SK-N-SH treated with all-trans-retinoic acid at 6 μM for 48 hours (cell line): ENCODE measurements around the gene TSKU.
A peak's percentile ranks its signal among the peaks of the same experiment; 100 is the strongest.

Experiments
- ATAC-seq: fragments of 200-7000 bp; cut with Tn5 transposase; 3 replicates; pipeline ENCODE4 v1.9.1; 2020; ENCODE audit warnings: mild to moderate bottlenecking, moderate library complexity
- BACH2 ChIP-seq: fragments of 250-450 bp; sonication (Bioruptor Pico); IDR thresholded peaks from 2 replicates; pipeline ENCODE4 v1.9.0; 2021; ENCODE audit warnings: mild to moderate bottlenecking, borderline replicate concordance
- CSDC2 ChIP-seq: fragments of 250-450 bp; sonication (Bioruptor Pico); IDR thresholded peaks from 2 replicates; pipeline ENCODE4 v1.5.0; 2020; ENCODE audit warnings: mild to moderate bottlenecking, moderate library complexity
- GLIS3 ChIP-seq: fragments of 250-450 bp; sonication (Bioruptor Pico); IDR thresholded peaks from 2 replicates; pipeline ENCODE4 v1.5.0; 2020; ENCODE audit warnings: mild to moderate bottlenecking, moderate library complexity
- ISL1 ChIP-seq: fragments of 250-450 bp; sonication (Bioruptor Pico); IDR thresholded peaks from 2 replicates; pipeline ENCODE4 v2.1.2; 2022; ENCODE audit warnings: mild to moderate bottlenecking, moderate library complexity
- OSR1 ChIP-seq: fragments of 250-450 bp; sonication (Bioruptor Pico); IDR thresholded peaks from 2 replicates; pipeline ENCODE4 v1.8.0; 2022; ENCODE audit warnings: moderate library complexity, mild to moderate bottlenecking, inconsistent platforms
- RARB ChIP-seq: fragments of 250-450 bp; sonication (Bioruptor Pico); IDR thresholded peaks from 2 replicates; pipeline ENCODE4 v1.8.0; 2021; ENCODE audit warnings: mild to moderate bottlenecking, moderate library complexity
- SNAI2 ChIP-seq: fragments of 250-450 bp; sonication (Bioruptor Pico); IDR thresholded peaks from 2 replicates; pipeline ENCODE4 v1.5.0; 2020; ENCODE audit warnings: mild to moderate bottlenecking, moderate library complexity
- TOX ChIP-seq: fragments of 250-450 bp; sonication (Bioruptor Pico); IDR thresholded peaks from 2 replicates; pipeline ENCODE4 v1.8.0; 2021; ENCODE audit warnings: mild to moderate bottlenecking, moderate library complexity, borderline replicate concordance
- ZC3H10 ChIP-seq: fragments of 250-450 bp; sonication (Bioruptor Pico); IDR thresholded peaks from 2 replicates; pipeline ENCODE4 v1.5.1; 2021; ENCODE audit warnings: mild to moderate bottlenecking, moderate library complexity
- ZFP3 ChIP-seq: fragments of 250-450 bp; sonication (Bioruptor Pico); IDR thresholded peaks from 2 replicates; pipeline ENCODE4 v1.5.0; 2020; ENCODE audit warnings: mild to moderate bottlenecking, moderate library complexity
- ZFP30 ChIP-seq: fragments of 450-650 bp; formaldehyde crosslinking; IDR thresholded peaks from 2 replicates; pipeline ENCODE4 v1.5.0; 2022; ENCODE audit warnings: mild to moderate bottlenecking, moderate library complexity
- ZNF565 ChIP-seq: fragments of 450-650 bp; formaldehyde crosslinking; conservative IDR thresholded peaks from 2 replicates; pipeline ENCODE4 v1.5.0; 2020; ENCODE audit warnings: low read depth, mild to moderate bottlenecking, moderate library complexity
- ZNF70 ChIP-seq: fragments of 450-650 bp; formaldehyde crosslinking; IDR thresholded peaks from 2 replicates; pipeline ENCODE4 v1.5.0; 2020; ENCODE audit warnings: mild to moderate bottlenecking, moderate library complexity
- TF ChIP-seq, protein P1 (sequence below): fragments of 250-450 bp; sonication (Bioruptor Pico); IDR thresholded peaks from 2 replicates; pipeline ENCODE4 v1.5.1; 2021; ENCODE audit warnings: mild to moderate bottlenecking, moderate library complexity
- TF ChIP-seq, protein P2 (sequence below): fragments of 250-450 bp; sonication (Bioruptor Pico); IDR thresholded peaks from 2 replicates; pipeline ENCODE4 v1.8.0; 2020; ENCODE audit warnings: mild to moderate bottlenecking, moderate library complexity, borderline replicate concordance
- TF ChIP-seq, protein P3 (sequence below): fragments of 250-450 bp; sonication (Bioruptor Pico); IDR thresholded peaks from 2 replicates; pipeline ENCODE4 v1.5.1; 2020; ENCODE audit warnings: low read depth, mild to moderate bottlenecking, moderate library complexity
- TF ChIP-seq, protein P4 (sequence below): fragments of 250-450 bp; sonication (Bioruptor Pico); IDR thresholded peaks from 2 replicates; pipeline ENCODE4 v1.8.0; 2021; ENCODE audit warnings: low read depth, mild to moderate bottlenecking, moderate library complexity, borderline replicate concordance

Gene TSKU

DNA sequence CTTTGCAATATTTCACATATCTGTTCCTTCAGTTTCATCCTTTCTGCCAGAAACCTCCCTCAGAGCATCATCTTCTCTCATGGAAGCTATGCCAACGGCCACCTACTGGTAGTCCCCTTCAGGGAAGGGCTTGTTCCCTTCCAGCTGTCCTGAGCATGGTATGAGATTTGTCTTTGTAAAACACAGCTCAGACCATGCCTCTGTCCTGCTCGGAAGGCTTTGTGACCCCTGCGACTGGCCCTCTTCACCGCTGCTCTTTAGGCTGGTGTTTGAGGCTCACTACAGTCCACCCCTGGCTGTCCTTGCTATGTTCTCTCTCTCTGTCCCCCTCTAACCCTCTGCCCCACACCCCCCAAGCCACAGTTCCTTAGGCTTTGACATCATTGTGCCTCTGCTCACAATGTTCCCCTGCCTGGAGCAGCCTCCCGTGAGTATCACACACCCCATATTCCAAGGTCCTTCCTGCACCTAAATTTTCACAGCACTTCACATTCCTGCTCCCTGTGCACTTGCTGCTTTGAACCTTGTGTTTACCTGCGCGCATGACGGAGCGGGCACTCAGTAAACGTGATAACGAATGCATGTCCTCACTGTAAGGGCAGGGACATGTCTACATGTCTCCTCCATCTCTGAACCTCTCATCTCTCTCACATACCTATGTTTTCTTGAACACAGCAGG lies 53.6 kb downstream of the TSKU start:
- ATAC-seq: peak; percentile 52; the same call in 2 of the 3 replicates
- TF ChIP-seq, protein P1, sequence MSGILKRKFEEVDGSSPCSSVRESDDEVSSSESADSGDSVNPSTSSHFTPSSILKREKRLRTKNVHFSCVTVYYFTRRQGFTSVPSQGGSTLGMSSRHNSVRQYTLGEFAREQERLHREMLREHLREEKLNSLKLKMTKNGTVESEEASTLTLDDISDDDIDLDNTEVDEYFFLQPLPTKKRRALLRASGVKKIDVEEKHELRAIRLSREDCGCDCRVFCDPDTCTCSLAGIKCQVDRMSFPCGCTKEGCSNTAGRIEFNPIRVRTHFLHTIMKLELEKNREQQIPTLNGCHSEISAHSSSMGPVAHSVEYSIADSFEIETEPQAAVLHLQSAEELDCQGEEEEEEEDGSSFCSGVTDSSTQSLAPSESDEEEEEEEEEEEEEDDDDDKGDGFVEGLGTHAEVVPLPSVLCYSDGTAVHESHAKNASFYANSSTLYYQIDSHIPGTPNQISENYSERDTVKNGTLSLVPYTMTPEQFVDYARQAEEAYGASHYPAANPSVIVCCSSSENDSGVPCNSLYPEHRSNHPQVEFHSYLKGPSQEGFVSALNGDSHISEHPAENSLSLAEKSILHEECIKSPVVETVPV (CRISPR knock-in tag): no peak
- no peak for TF ChIP-seq TOX (CRISPR knock-in tag)
- TF ChIP-seq, protein P2, sequence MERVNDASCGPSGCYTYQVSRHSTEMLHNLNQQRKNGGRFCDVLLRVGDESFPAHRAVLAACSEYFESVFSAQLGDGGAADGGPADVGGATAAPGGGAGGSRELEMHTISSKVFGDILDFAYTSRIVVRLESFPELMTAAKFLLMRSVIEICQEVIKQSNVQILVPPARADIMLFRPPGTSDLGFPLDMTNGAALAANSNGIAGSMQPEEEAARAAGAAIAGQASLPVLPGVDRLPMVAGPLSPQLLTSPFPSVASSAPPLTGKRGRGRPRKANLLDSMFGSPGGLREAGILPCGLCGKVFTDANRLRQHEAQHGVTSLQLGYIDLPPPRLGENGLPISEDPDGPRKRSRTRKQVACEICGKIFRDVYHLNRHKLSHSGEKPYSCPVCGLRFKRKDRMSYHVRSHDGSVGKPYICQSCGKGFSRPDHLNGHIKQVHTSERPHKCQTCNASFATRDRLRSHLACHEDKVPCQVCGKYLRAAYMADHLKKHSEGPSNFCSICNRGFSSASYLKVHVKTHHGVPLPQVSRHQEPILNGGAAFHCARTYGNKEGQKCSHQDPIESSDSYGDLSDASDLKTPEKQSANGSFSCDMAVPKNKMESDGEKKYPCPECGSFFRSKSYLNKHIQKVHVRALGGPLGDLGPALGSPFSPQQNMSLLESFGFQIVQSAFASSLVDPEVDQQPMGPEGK: no peak
- TF ChIP-seq OSR1 (CRISPR knock-in tag): no peak
- TF ChIP-seq ISL1 (CRISPR knock-in tag): no peak
- TF ChIP-seq, protein P3, sequence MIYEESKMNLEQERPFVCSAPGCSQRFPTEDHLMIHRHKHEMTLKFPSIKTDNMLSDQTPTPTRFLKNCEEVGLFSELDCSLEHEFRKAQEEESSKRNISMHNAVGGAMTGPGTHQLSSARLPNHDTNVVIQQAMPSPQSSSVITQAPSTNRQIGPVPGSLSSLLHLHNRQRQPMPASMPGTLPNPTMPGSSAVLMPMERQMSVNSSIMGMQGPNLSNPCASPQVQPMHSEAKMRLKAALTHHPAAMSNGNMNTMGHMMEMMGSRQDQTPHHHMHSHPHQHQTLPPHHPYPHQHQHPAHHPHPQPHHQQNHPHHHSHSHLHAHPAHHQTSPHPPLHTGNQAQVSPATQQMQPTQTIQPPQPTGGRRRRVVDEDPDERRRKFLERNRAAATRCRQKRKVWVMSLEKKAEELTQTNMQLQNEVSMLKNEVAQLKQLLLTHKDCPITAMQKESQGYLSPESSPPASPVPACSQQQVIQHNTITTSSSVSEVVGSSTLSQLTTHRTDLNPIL (CRISPR knock-in tag): no peak
- TF ChIP-seq CSDC2 (CRISPR knock-in tag): no peak
- no peak for TF ChIP-seq ZC3H10 (CRISPR knock-in tag)
- TF ChIP-seq GLIS3: no peak

DNA sequence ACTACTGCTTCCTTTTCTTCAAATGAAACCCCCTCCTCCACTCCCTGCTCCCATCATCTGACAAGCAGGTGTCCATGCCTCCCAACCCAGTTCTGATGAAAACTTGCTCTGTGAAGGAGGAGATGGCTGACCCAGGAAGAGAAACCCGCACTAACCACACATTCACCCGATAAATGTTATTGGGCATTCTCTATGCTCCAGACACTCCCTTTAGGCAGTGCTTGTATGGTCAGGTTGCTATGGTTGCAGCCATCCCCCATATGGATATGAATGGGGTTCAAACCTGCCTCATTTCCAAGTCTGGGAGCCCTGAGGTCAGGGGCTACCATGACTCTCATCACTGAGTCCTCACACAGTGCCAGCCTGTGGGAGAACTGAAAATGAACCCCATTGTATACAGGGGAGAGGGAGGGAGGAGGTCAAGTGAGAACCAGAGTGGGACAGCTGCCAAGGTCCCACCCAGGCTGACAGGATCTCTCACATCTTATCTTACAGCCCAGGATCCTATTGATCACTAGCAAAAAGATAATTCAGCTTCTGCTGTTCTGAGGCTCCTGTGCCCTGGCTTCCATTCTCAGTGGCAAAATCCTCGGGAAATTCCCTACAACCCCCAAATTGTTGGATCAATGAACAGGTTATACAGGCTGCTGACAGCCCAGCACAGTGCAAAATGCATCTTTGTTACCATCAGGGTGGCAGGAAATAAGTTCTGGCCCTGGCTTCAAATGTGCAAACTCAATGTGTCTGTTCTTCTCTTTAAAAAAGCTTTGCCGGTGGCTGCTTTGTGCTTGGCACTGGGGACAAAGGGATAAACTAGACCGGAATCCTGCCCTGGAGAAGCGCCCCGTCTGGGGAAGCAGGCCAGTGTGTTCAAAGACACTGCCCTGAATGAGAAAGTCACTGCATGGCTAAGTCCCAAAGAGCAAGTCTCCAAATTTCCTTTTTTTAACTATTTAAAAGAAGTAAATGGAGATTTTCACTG lies 54.8 kb downstream of the TSKU start:
- no peak for TF ChIP-seq ZC3H10 (CRISPR knock-in tag)
- TF ChIP-seq ZFP30 (CRISPR knock-in tag): no peak
- TF ChIP-seq, protein P1 (CRISPR knock-in tag): no peak
- no peak for TF ChIP-seq ZNF70 (CRISPR knock-in tag)
- no peak for TF ChIP-seq SNAI2 (CRISPR knock-in tag)
- TF ChIP-seq, protein P4, sequence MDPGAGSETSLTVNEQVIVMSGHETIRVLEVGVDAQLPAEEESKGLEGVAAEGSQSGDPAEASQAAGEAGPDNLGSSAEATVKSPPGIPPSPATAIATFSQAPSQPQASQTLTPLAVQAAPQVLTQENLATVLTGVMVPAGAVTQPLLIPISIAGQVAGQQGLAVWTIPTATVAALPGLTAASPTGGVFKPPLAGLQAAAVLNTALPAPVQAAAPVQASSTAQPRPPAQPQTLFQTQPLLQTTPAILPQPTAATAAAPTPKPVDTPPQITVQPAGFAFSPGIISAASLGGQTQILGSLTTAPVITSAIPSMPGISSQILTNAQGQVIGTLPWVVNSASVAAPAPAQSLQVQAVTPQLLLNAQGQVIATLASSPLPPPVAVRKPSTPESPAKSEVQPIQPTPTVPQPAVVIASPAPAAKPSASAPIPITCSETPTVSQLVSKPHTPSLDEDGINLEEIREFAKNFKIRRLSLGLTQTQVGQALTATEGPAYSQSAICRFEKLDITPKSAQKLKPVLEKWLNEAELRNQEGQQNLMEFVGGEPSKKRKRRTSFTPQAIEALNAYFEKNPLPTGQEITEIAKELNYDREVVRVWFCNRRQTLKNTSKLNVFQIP: no peak
- no peak for TF ChIP-seq RARB
- TF ChIP-seq GLIS3: no peak
- TF ChIP-seq, protein P3 (CRISPR knock-in tag): no peak
- TF ChIP-seq, all 23 proteins: peak for 0
- ATAC-seq: no peak

DNA sequence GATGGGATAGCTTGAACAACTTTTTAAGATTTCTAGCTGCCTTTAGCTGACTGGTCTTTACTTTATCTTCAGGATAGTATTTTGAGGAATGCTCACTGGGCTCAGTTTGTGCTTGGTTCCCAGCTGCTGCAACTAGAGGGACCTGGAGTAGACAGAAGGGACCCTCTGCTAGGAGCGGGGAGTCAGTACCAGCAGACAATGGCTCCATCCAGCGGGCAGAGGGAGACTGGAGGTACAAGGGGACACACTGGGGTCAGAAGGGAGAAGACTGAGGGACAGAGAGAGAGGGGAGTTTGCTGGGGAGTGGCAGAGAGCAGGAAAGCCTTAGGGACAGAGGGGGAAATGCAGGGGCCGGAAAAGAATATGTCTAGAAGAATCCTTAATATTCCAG lies 55.5 kb downstream of the TSKU start:
- TF ChIP-seq, protein P4: no peak
- TF ChIP-seq TOX (CRISPR knock-in tag) (no peak), ZNF565 (CRISPR knock-in tag) (no peak), BACH2 (CRISPR knock-in tag) (no peak), GLIS3 (no peak), ZFP3 (no peak)
- TF ChIP-seq, protein P2: no peak
- peak; percentile 46; the same call in 2 of the 3 replicates for ATAC-seq
